Mammary epithelial cell (primary cell): ENCODE data around the gene RBM8A.

Source experiments
- CTCF ChIP-seq, 2 donors: IDR thresholded peaks in 1 of 2; conservative IDR thresholded peaks in 1 of 2; 2 replicates each; pipeline ENCODE4 v1.5.1; 2011 to 2012; ENCODE audit warnings: inconsistent platforms in 2 of 2, low read length in 2 of 2, mild to moderate bottlenecking in 2 of 2, control low read depth in 1 of 2, low read depth in 1 of 2; ENCODE audit not compliant: insufficient read depth in 1 of 2; ENCODE audit errors: extremely low read depth in 1 of 2
- EZH2 ChIP-seq: IDR thresholded peaks from 2 replicates; pipeline ENCODE4 v1.6.1; 2012; ENCODE audit warnings: low read length, inconsistent platforms, borderline replicate concordance

GRCh38 chr1:145964328-145965118, 37.2 kb upstream of the RBM8A start, which contains the start of the genes ANKRD34A and POLR3GL:
- TF ChIP-seq CTCF (conservative IDR thresholded peaks at IDR 0.05 in 1 of 2, IDR thresholded peaks at IDR 0.05 in 1 of 2; ENCODE audit: extremely low read depth in 1 of 2, insufficient read depth in 1 of 2, low read depth in 1 of 2, low read length in 2 of 2) (no peak), EZH2 (no peak)
